Endothelial cell of umbilical vein (primary cell): ENCODE results near the gene RAPGEF4.
"Not testable (repeated sequence)": the region's sequence is repeated elsewhere in the genome, so short reads cannot be mapped to it uniquely, and the experiment has no call there.

Experiments
- CTCF ChIP-seq, 2 donors: IDR thresholded peaks; 1 replicate in 1 of 2; 2 replicates in 1 of 2; pipeline ENCODE4 v1.5.1; 2011; ENCODE audit warnings: low read length in 2 of 2, mild to moderate bottlenecking in 2 of 2, moderate library complexity in 2 of 2, control low read depth in 1 of 2, inconsistent platforms in 1 of 2, low read depth in 1 of 2; ENCODE audit not compliant: insufficient read depth in 1 of 2; ENCODE audit errors: extremely low read depth in 1 of 2
- EZH2 ChIP-seq: IDR thresholded peaks from 2 replicates; pipeline ENCODE4 v1.6.1; 2012; ENCODE audit warnings: borderline replicate concordance, low read depth, mild to moderate bottlenecking, moderate library complexity, low read length, inconsistent platforms; ENCODE audit not compliant: severe bottlenecking
- GATA2 ChIP-seq: IDR thresholded peaks from 2 replicates; pipeline ENCODE4 v1.7.0; 2011; ENCODE audit warnings: low read depth, mild to moderate bottlenecking, moderate library complexity, mixed read lengths, low read length; ENCODE audit not compliant: insufficient read length, insufficient read depth
- JUN ChIP-seq: IDR thresholded peaks from 2 replicates; pipeline ENCODE4 v1.6.1; 2011; ENCODE audit warnings: borderline replicate concordance, low read depth; ENCODE audit not compliant: insufficient read length, insufficient read depth
- MAX ChIP-seq: IDR thresholded peaks from 2 replicates; pipeline ENCODE4 v1.6.1; 2011; ENCODE audit not compliant: insufficient read depth, insufficient read length
- MYC ChIP-seq: IDR thresholded peaks from one replicate; pipeline ENCODE4 v1.6.1; 2011; ENCODE audit warnings: mild to moderate bottlenecking, low read depth, low read length
- POLR2A ChIP-seq: IDR thresholded peaks from 2 replicates; pipeline ENCODE4 v1.6.1; 2012; ENCODE audit warnings: low read depth, mild to moderate bottlenecking, control low read depth, low read length
- POLR2AphosphoS5 ChIP-seq: IDR thresholded peaks from 2 replicates; pipeline ENCODE4 v1.6.1; 2012; ENCODE audit warnings: low read depth, mild to moderate bottlenecking, control low read depth, low read length, moderate library complexity; ENCODE audit not compliant: insufficient read depth

- not testable (repeated sequence) for TF ChIP-seq CTCF (IDR thresholded peaks at IDR 0.05; ENCODE audit: extremely low read depth in 1 of 2, insufficient read depth in 1 of 2, low read depth in 1 of 2, low read length in 2 of 2); POLR2A; MAX; GATA2; MYC; EZH2; POLR2AphosphoS5; JUN
Measured at GRCh38 chr2:173038257-173038656, 302.6 kb downstream of the RAPGEF4 start.
